ENCODE measurements around the gene PSMD12.

PSMD12 gene

DNA sequence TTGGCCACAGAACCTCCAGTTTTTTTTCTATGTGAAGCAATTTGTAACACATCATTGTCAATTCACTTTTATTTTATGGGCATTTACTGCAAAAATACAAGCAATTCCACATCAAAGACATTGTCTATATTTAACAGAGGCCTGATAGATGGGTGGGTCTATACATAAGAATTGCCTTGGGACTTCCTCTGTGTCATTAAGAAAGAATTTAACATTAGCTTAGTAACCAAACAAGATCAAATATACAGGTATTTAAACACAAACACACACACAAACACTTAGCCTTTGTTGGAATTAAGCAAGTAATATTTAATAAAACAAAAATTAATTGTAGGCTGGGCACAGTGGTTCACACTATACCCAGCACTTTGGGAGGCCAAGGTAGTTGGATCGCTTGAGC lies 6.4 kb upstream of the PSMD12 start:
- H3K4me1 ChIP-seq (ENCODE audit: control extremely low read depth in 1 of 4, control insufficient read depth in 4 of 4, insufficient read depth in 4 of 4, low read length in 3 of 4) = peaks cover 11 to 39% (median 36%) of the 10 kb centered on the region in 4 experiments
- no peaks in the 10 kb centered on the region for H3K9me3 ChIP-seq (ENCODE audit: control extremely low read depth in 1 of 5, control insufficient read depth in 4 of 5, insufficient read depth in 2 of 5, low read depth in 1 of 5, low read length in 4 of 5)
- H3K27ac ChIP-seq (ENCODE audit: insufficient read depth in 1 of 2, low read depth in 1 of 2, low read length in 2 of 2, poor library complexity in 1 of 2, severe bottlenecking in 2 of 2) = no peak overlapping the region
- 100% methylated on average over 1 of the region's 1 CpG for WGBS (ENCODE audit: insufficient coverage)
- DNase-seq = no peak
- ChIA-PET POLR2A (interaction anchor here (0.6 kb wide), 1 partner anchor 147 kb away, joined by 7 read pairs; no protein-coding TSS in a partner anchor), CTCF (interaction anchor here (9.1 kb wide), 1 partner anchor 103 kb away, joined by 114 read pairs; no protein-coding TSS in a partner anchor)
- H3K4me3 ChIP-seq (ENCODE audit: control insufficient read depth in 1 of 7, extremely low read depth in 1 of 7, insufficient read depth in 4 of 7, low read depth in 2 of 7, low read length in 6 of 7) = no peak overlapping the region
- H3K36me3 ChIP-seq (ENCODE audit: control insufficient read depth in 4 of 4, insufficient read depth in 4 of 4, low read length in 3 of 4) = no peaks in the 10 kb centered on the region
- H3K27me3 ChIP-seq (replicated peaks in 2 of 5; ENCODE audit: control insufficient read depth in 4 of 5, insufficient read depth in 5 of 5, low read length in 4 of 5) = no peaks in the 10 kb centered on the region

DNA sequence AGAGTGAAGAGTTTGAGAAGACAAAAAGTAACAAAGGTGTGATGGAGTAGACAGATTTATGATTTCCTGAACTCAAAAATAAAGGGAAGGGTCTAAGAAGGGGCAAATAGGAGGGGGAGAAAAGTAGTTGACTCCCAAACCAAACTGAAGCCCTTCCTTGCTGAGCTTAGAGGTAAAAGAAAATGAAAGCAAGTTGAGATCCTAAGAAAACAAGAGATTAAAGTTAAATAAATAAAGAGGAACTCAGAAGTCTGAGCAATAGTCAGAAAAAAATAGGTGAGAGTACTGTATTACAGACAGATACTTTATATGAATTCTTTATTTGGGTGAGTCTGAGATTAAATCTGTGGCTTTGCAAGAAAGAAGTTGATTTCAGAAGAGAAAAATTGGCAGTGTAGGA lies 3.3 kb upstream of the PSMD12 start:
- DNase-seq = peak in 2 of 3 donors; percentile 51 to 57

DNA sequence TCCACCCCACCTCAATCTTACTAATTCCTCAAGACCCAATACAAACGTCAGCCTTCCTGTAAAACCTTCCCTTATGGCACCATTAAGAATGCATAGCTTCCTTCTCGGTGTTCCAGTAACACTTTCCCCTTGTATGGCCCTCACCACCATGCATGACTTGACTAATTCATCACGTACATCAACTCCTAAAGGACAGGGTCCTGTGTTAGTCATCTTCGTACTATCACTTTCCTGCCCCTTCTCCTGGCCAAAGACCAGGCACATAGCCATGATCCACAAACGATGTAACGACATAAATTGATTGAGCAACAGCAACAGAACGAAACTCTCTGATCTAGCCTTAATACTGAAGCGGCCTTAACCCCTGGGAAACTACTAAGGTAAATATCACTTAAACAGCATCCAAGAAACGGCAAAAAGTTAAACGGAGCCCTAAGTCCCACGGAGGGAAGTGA lies 612 bp downstream of the PSMD12 start:
- Histone ChIP-seq H3K27me3 (replicated peaks in 2 of 5; ENCODE audit: control insufficient read depth in 4 of 5, insufficient read depth in 5 of 5, low read length in 4 of 5) (no peaks in the 10 kb centered on the region), H3K36me3 (ENCODE audit: control insufficient read depth in 4 of 4, insufficient read depth in 4 of 4, low read length in 3 of 4) (peaks cover 2 to 15% (median 4%) of the 10 kb centered on the region in 4 experiments), H3K9me3 (ENCODE audit: control extremely low read depth in 1 of 5, control insufficient read depth in 4 of 5, insufficient read depth in 2 of 5, low read depth in 1 of 5, low read length in 4 of 5) (no peaks in the 10 kb centered on the region), H3K27ac (ENCODE audit: insufficient read depth in 1 of 2, low read depth in 1 of 2, low read length in 2 of 2, poor library complexity in 1 of 2, severe bottlenecking in 2 of 2) (peak overlapping the region; percentile 95 to 98), H3K4me3 (ENCODE audit: control insufficient read depth in 1 of 7, extremely low read depth in 1 of 7, insufficient read depth in 4 of 7, low read depth in 2 of 7, low read length in 6 of 7) (peak overlapping the region; percentile 87 to 99 (median 97)), H3K4me1 (ENCODE audit: control extremely low read depth in 1 of 4, control insufficient read depth in 4 of 4, insufficient read depth in 4 of 4, low read length in 3 of 4) (peaks cover 11 to 47% (median 32%) of the 10 kb centered on the region in 4 experiments)
- ChIA-PET POLR2A (interaction anchor here (0.7 to 1.4 kb wide), 2 partner anchors 9 to 12 kb away, joined by 3 to 5 read pairs; partner anchors contain the start of gene PITPNC1), CTCF (interaction anchor here (1.2 to 1.3 kb wide), 2 partner anchors 10 to 109 kb away, joined by 3 to 12 read pairs; no protein-coding TSS in a partner anchor)
- WGBS (ENCODE audit: insufficient coverage) = 0% methylated on average over 9 of the region's 11 CpGs
- DNase-seq = peak in 2 of 3 donors; percentile 70 to 74

More for the DNA sequence above, 3.3 kb upstream of the PSMD12 start:
- CTCF ChIA-PET = interaction anchor here (0.7 to 2.7 kb wide), 4 partner anchors 8 to 50 kb away, joined by 3 to 10 read pairs (median 4); no protein-coding TSS in a partner anchor
- peak overlapping the region in 1 of 7 experiments; percentile 45 for H3K4me3 ChIP-seq (ENCODE audit: control insufficient read depth in 1 of 7, extremely low read depth in 1 of 7, insufficient read depth in 4 of 7, low read depth in 2 of 7, low read length in 6 of 7)
- POLR2A ChIA-PET = no interaction called here
- H3K27me3 ChIP-seq (replicated peaks in 2 of 5; ENCODE audit: control insufficient read depth in 4 of 5, insufficient read depth in 5 of 5, low read length in 4 of 5) = no peaks in the 10 kb centered on the region
- H3K27ac ChIP-seq (ENCODE audit: insufficient read depth in 1 of 2, low read depth in 1 of 2, low read length in 2 of 2, poor library complexity in 1 of 2, severe bottlenecking in 2 of 2) = peak overlapping the region in 1 of 2 experiments; percentile 6
- H3K36me3 ChIP-seq (ENCODE audit: control insufficient read depth in 4 of 4, insufficient read depth in 4 of 4, low read length in 3 of 4) = peaks cover 0 to 3% (median 0%) of the 10 kb centered on the region in 4 experiments
- H3K9me3 ChIP-seq (ENCODE audit: control extremely low read depth in 1 of 5, control insufficient read depth in 4 of 5, insufficient read depth in 2 of 5, low read depth in 1 of 5, low read length in 4 of 5) = no peaks in the 10 kb centered on the region
- H3K4me1 ChIP-seq (ENCODE audit: control extremely low read depth in 1 of 4, control insufficient read depth in 4 of 4, insufficient read depth in 4 of 4, low read length in 3 of 4) = peaks cover 9 to 35% (median 27%) of the 10 kb centered on the region in 4 experiments

DNA sequence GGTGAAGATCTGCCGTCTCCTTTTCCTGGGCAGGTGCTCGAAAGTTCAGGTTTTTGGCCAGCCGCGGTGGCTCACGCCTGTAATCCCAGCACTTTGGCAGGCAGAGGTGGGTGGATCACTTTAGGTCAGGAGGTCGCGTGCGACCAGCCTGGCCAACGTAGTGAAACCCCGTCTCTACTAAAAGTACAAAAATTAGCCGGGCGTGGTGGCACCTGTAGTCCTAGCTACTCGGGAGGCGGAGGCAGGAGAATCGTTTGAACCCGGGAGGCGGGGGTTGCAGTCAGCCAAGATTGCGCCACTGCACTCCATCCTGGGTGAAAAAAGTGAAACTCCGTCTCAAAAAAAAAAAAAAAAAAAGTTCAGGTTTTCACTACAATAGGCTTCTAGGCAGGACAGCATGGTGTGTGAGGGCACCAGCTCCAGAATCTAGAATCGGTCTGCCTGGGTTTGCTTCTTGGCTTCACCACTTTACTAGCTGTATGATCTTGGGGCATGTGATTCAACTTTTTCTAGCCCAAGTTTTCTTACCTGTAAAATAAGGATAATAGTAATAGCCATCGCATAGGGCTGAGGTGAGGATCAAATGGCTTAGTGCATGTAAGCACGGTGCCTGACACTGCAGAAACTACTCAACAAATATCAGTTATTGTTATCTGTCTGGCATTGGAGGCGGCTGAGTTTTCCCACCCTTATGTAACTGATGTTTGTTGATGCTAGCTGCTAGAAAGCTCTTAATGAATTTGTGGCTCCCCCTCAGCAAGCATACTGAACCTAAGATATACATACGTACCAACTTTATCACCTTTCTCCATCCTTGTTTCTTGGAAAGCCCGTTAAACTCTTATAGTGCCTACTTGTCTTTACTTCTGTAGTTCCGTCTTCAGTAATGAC lies 1.3 kb downstream of the PSMD12 start:
- DNase-seq = no peak
- peaks cover 11 to 53% (median 37%) of the 10 kb centered on the region in 4 experiments for H3K4me1 ChIP-seq (ENCODE audit: control extremely low read depth in 1 of 4, control insufficient read depth in 4 of 4, insufficient read depth in 4 of 4, low read length in 3 of 4)
- no peaks in the 10 kb centered on the region for H3K9me3 ChIP-seq (ENCODE audit: control extremely low read depth in 1 of 5, control insufficient read depth in 4 of 5, insufficient read depth in 2 of 5, low read depth in 1 of 5, low read length in 4 of 5)
- WGBS (ENCODE audit: insufficient coverage) = 84% methylated on average over 21 of the region's 26 CpGs
- ChIA-PET POLR2A (interaction anchor here (0.6 to 1.4 kb wide), 2 partner anchors 10 to 18 kb away, joined by 3 to 5 read pairs; no protein-coding TSS in a partner anchor), CTCF (interaction anchor here (1.2 to 1.3 kb wide), 2 partner anchors 10 to 110 kb away, joined by 3 to 12 read pairs; no protein-coding TSS in a partner anchor)
- no peaks in the 10 kb centered on the region for H3K27me3 ChIP-seq (replicated peaks in 2 of 5; ENCODE audit: control insufficient read depth in 4 of 5, insufficient read depth in 5 of 5, low read length in 4 of 5)
- H3K36me3 ChIP-seq (ENCODE audit: control insufficient read depth in 4 of 4, insufficient read depth in 4 of 4, low read length in 3 of 4) = peaks cover 2 to 22% (median 5%) of the 10 kb centered on the region in 4 experiments
- H3K27ac ChIP-seq (ENCODE audit: insufficient read depth in 1 of 2, low read depth in 1 of 2, low read length in 2 of 2, poor library complexity in 1 of 2, severe bottlenecking in 2 of 2) = peak overlapping the region; percentile 95 to 98
- peak overlapping the region in 6 of 7 experiments; percentile 97 to 99 (median 98) for H3K4me3 ChIP-seq (ENCODE audit: control insufficient read depth in 1 of 7, extremely low read depth in 1 of 7, insufficient read depth in 4 of 7, low read depth in 2 of 7, low read length in 6 of 7)

DNA sequence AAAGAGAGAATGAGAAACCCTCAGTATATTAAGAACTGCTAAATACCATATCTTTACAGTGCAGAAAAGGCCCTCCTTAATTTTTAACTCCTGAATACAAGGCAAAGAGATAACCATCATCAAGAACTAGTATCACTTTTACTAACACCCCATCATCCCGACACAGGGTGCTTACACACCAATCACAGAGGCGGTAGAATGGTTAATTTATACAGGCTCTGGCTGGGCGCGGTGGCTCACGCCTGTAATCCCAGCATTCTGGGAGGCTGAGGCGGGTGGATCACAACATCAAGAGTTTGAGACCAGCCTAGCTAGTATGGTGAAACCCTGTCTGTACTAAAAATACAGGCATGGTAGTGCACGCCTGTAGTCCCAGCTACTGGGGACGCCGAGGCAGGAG lies 4.2 kb downstream of the PSMD12 start:
- 97% methylated on average over 8 of the region's 9 CpGs for WGBS (ENCODE audit: insufficient coverage)
- Histone ChIP-seq H3K27me3 (replicated peaks in 2 of 5; ENCODE audit: control insufficient read depth in 4 of 5, insufficient read depth in 5 of 5, low read length in 4 of 5) (no peaks in the 10 kb centered on the region), H3K4me3 (ENCODE audit: control insufficient read depth in 1 of 7, extremely low read depth in 1 of 7, insufficient read depth in 4 of 7, low read depth in 2 of 7, low read length in 6 of 7) (no peak overlapping the region), H3K9me3 (ENCODE audit: control extremely low read depth in 1 of 5, control insufficient read depth in 4 of 5, insufficient read depth in 2 of 5, low read depth in 1 of 5, low read length in 4 of 5) (no peaks in the 10 kb centered on the region), H3K36me3 (ENCODE audit: control insufficient read depth in 4 of 4, insufficient read depth in 4 of 4, low read length in 3 of 4) (peaks cover 2 to 30% (median 8%) of the 10 kb centered on the region in 4 experiments), H3K27ac (ENCODE audit: insufficient read depth in 1 of 2, low read depth in 1 of 2, low read length in 2 of 2, poor library complexity in 1 of 2, severe bottlenecking in 2 of 2) (no peak overlapping the region), H3K4me1 (ENCODE audit: control extremely low read depth in 1 of 4, control insufficient read depth in 4 of 4, insufficient read depth in 4 of 4, low read length in 3 of 4) (peaks cover 11 to 59% (median 39%) of the 10 kb centered on the region in 4 experiments)
- ChIA-PET POLR2A (no interaction called here), CTCF (interaction anchor here (0.9 to 2.6 kb wide), 2 partner anchors 12 to 267 kb away, joined by 3 to 9 read pairs; no protein-coding TSS in a partner anchor)
- DNase-seq = no peak

DNA sequence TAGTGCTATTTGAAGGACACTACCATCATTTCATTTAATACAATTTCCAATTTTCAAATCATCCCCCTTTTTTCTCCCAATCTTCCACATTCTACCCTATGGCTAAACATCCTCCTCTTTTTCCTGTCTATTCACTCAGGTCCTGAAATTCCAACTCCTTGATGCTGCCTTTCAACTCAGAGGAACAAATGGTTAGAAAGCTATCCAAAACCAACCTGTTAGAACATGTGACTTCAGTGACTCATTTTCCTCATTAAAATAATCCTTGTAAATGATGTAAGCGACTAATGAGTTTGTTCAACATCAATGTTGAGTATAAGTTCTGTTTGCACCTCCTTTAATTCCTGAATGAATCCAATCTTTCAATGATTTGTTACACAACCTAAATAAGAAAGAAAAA lies 5.5 kb downstream of the PSMD12 start:
- CTCF ChIA-PET = interaction anchor here (2.6 kb wide), 1 partner anchor 14 kb away, joined by 9 read pairs; no protein-coding TSS in a partner anchor

More for the DNA sequence above, 5.5 kb downstream of the PSMD12 start:
- Histone ChIP-seq H3K4me1 (ENCODE audit: control extremely low read depth in 1 of 4, control insufficient read depth in 4 of 4, insufficient read depth in 4 of 4, low read length in 3 of 4) (peaks cover 7 to 53% (median 36%) of the 10 kb centered on the region in 4 experiments), H3K9me3 (ENCODE audit: control extremely low read depth in 1 of 5, control insufficient read depth in 4 of 5, insufficient read depth in 2 of 5, low read depth in 1 of 5, low read length in 4 of 5) (no peaks in the 10 kb centered on the region), H3K36me3 (ENCODE audit: control insufficient read depth in 4 of 4, insufficient read depth in 4 of 4, low read length in 3 of 4) (peaks cover 2 to 38% (median 15%) of the 10 kb centered on the region in 4 experiments), H3K27me3 (replicated peaks in 2 of 5; ENCODE audit: control insufficient read depth in 4 of 5, insufficient read depth in 5 of 5, low read length in 4 of 5) (no peaks in the 10 kb centered on the region), H3K4me3 (ENCODE audit: control insufficient read depth in 1 of 7, extremely low read depth in 1 of 7, insufficient read depth in 4 of 7, low read depth in 2 of 7, low read length in 6 of 7) (no peak overlapping the region), H3K27ac (ENCODE audit: insufficient read depth in 1 of 2, low read depth in 1 of 2, low read length in 2 of 2, poor library complexity in 1 of 2, severe bottlenecking in 2 of 2) (no peak overlapping the region)
- no CpG with 5 or more reads among the region's 1 CpG for WGBS (ENCODE audit: insufficient coverage)
- POLR2A ChIA-PET = interaction anchor here (0.5 to 0.6 kb wide), 2 partner anchors 40 to 567 kb away, joined by 4 to 5 read pairs; no protein-coding TSS in a partner anchor
- DNase-seq = no peak

Measured in common myeloid progenitor, CD34-positive (primary cell).